ENCODE data around the gene PLCXD3. TPM values are rescaled to one million over a fixed set of nuclear protein-coding genes. Genes with fewer than 3 reads are reported as not detected.

PLCXD3 gene
- total RNA-seq, 6 donors from 2014 or later: 1.0 to 2.9 (median 2.2) TPM

GRCh38 chr5:41509399-41510175 is 814 bp downstream of the PLCXD3 start:
- ATAC-seq (ENCODE audit: low FRiP score in 2 of 2): peak in 1 of 2 donors; percentile 20
- H3K27me3 ChIP-seq: peaks cover 0 to 6% (median 2%) of the 10 kb centered on the region in 4 donors
- H3K9me3 ChIP-seq: no peaks in the 10 kb centered on the region
- no peaks in the 10 kb centered on the region for H3K36me3 ChIP-seq
- TF ChIP-seq POLR2A (IDR thresholded peaks at IDR 0.05) (no peak), POLR2AphosphoS5 (IDR thresholded peaks at IDR 0.05) (no peak), EP300 (IDR thresholded peaks at IDR 0.05) (no peak)
- TF ChIP-seq, protein P1, sequence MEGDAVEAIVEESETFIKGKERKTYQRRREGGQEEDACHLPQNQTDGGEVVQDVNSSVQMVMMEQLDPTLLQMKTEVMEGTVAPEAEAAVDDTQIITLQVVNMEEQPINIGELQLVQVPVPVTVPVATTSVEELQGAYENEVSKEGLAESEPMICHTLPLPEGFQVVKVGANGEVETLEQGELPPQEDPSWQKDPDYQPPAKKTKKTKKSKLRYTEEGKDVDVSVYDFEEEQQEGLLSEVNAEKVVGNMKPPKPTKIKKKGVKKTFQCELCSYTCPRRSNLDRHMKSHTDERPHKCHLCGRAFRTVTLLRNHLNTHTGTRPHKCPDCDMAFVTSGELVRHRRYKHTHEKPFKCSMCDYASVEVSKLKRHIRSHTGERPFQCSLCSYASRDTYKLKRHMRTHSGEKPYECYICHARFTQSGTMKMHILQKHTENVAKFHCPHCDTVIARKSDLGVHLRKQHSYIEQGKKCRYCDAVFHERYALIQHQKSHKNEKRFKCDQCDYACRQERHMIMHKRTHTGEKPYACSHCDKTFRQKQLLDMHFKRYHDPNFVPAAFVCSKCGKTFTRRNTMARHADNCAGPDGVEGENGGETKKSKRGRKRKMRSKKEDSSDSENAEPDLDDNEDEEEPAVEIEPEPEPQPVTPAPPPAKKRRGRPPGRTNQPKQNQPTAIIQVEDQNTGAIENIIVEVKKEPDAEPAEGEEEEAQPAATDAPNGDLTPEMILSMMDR (IDR thresholded peaks at IDR 0.05): no peak
- no peak overlapping the region for H3K27ac ChIP-seq
- H3K4me3 ChIP-seq: peak overlapping the region; percentile 8 to 53 (median 42)
- H3K4me1 ChIP-seq: peaks cover 0 to 14% (median 6%) of the 10 kb centered on the region in 4 donors
- 43 to 48% methylated on average over 18 to 30 of the region's 35 CpGs for WGBS, 2 donors
- peak in 1 of 2 donors; percentile 46 for DNase-seq

DNA sequence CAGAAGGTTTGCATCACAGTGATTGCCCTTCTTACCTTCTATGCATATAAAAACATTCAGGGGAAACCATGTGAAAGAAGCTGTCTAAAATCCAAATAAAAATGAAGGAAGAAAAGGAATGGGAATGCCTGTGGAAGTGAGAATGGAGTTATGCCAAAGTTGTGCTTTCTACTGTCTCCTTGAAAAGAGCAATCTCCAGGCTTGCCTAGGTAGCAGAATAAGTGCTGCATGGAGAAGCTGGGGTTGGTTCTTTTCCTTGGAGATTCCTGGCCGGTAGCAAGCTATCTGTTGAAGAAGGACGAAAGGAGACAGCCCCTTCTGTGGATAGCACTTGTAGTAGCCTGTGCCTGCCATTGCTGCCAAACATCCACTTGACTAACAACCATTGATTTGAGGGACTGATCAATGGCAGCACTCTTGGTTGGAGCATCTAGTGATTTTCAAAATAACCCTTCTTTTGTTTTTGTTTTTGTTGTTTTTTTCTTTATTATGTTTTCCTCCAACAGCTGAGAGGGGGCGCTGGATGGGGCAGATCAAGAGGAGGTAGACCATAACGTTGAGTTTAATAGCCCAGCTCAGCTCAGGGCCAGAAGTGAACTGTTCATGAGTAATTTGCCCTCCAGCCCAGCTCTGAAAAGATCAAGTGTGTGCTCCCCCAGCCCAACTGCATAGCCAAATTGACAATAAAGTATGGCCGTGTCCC is 1.6 kb downstream of the PLCXD3 start:
- Histone ChIP-seq H3K4me3 (peak overlapping the region in 3 of 4 donors; percentile 37 to 53 (median 48)), H3K36me3 (no peaks in the 10 kb centered on the region), H3K9me3 (no peaks in the 10 kb centered on the region), H3K27ac (no peak overlapping the region), H3K27me3 (peaks cover 0 to 6% (median 2%) of the 10 kb centered on the region in 4 donors), H3K4me1 (peaks cover 0 to 14% (median 6%) of the 10 kb centered on the region in 4 donors)
- TF ChIP-seq, protein P1 (IDR thresholded peaks at IDR 0.05): no peak
- TF ChIP-seq POLR2A (IDR thresholded peaks at IDR 0.05) (no peak), EP300 (IDR thresholded peaks at IDR 0.05) (no peak)
- ATAC-seq (ENCODE audit: low FRiP score in 2 of 2) (no peak), DNase-seq (no peak)
- 39 to 53% methylated on average over 5 of the region's 5 CpGs for WGBS, 2 donors

DNA sequence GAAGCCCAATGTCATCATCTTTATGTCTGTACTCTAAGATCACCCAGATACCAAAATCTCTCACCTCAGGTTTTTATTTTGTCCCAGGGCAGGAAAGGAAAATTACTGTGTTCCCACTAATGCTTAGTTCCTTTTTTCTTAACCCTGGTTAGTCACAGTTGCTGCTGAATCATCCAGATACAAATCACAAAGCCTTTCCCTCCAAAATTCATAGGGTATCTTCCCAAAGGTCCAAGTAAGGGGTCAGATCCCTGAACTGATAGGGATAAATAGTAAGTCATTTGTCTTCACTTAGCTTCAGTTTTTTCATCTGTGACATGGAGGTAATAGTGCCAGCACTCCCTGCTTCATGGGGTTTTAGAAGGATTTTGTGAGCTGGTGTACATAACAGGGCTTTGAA is 2.2 kb downstream of the PLCXD3 start:
- no peak for DNase-seq

DNA sequence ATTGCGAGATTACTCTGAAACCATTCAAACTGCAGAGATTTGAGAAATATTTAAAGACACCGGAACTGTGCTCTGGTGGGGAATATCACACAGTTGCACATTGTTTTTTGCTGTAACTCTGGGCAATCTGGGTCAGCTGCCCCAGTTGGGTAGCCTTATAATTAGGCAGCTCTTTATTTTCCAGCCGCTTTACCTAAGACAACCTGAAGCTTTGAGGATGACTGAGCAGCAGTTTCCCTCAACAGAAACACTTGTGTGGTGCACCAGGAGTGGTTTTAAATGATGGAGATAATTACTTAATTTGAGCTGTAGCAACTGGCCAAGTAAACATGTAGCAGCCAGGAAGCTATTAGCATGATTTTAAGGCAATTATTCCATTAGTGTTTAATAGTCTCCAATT is 2.9 kb downstream of the PLCXD3 start:
- no peaks in the 10 kb centered on the region for H3K9me3 ChIP-seq
- H3K27ac ChIP-seq: no peak overlapping the region
- no peak for ATAC-seq (ENCODE audit: low FRiP score in 2 of 2)
- H3K4me1 ChIP-seq: peaks cover 0 to 14% (median 6%) of the 10 kb centered on the region in 4 donors
- H3K27me3 ChIP-seq: peaks cover 0 to 6% (median 2%) of the 10 kb centered on the region in 4 donors
- DNase-seq: no peak
- WGBS, 2 donors: 82 to 90% methylated on average over 3 of the region's 3 CpGs
- no peak overlapping the region for H3K4me3 ChIP-seq
- H3K36me3 ChIP-seq: no peaks in the 10 kb centered on the region
- TF ChIP-seq POLR2AphosphoS5 (IDR thresholded peaks at IDR 0.05) (no peak), EP300 (IDR thresholded peaks at IDR 0.05) (no peak), POLR2A (IDR thresholded peaks at IDR 0.05) (no peak)
- TF ChIP-seq, protein P1 (IDR thresholded peaks at IDR 0.05): no peak

More for the DNA sequence above, 2.2 kb downstream of the PLCXD3 start:
- TF ChIP-seq EP300 (IDR thresholded peaks at IDR 0.05) (no peak), POLR2AphosphoS5 (IDR thresholded peaks at IDR 0.05) (no peak), POLR2A (IDR thresholded peaks at IDR 0.05) (no peak)
- TF ChIP-seq, protein P1 (IDR thresholded peaks at IDR 0.05): no peak
- H3K27me3 ChIP-seq: peaks cover 0 to 6% (median 2%) of the 10 kb centered on the region in 4 donors
- H3K4me3 ChIP-seq: peak overlapping the region in 1 of 4 donors; percentile 53
- ATAC-seq (ENCODE audit: low FRiP score in 2 of 2): no peak
- H3K36me3 ChIP-seq: no peaks in the 10 kb centered on the region
- H3K4me1 ChIP-seq: peaks cover 0 to 14% (median 6%) of the 10 kb centered on the region in 4 donors
- H3K9me3 ChIP-seq: no peaks in the 10 kb centered on the region
- no peak overlapping the region for H3K27ac ChIP-seq

Data from upper lobe of left lung (tissue), 6 donors.